HepG2 (cell line): ENCODE data around the gene CST4. TPM values are rescaled to one million over a fixed set of nuclear protein-coding genes. Genes with fewer than 3 reads are reported as not detected.

Experiments used
- ATAC-seq: fragments of 200-7000 bp; cut with Tn5 transposase; 3 replicates; pipeline ENCODE4 v1.9.1; 2020; ENCODE audit warnings: mild to moderate bottlenecking, moderate library complexity
- BruUV-seq: library from RNA; stranded (reverse); fragments of 400-500 nt; replicated peaks from 2 replicates; lab custom pipeline; 2021; lab: Mats Ljungman, UMichigan
- CTCF ChIA-PET: fragments of 300-600 bp; formaldehyde crosslinking; extraction: SDS; loops from one replicate; lab custom pipeline; 2021; ENCODE audit warnings: low total read pairs, inconsistent platforms, low intra/inter-chr PET ratio; lab: Yijun Ruan, JAX
- POLR2A ChIA-PET: fragments of 350-600 bp; sonication (Branson Sonifier 250); formaldehyde crosslinking; loops from one replicate; lab custom pipeline; 2020; ENCODE audit warnings: antibody characterized with exemption, inconsistent platforms; lab: Yijun Ruan, JAX
- DNase-seq: peaks from one replicate; pipeline ENCODE4 v3.0.0-alpha.2; 2015; ENCODE audit warnings: low spot score
- FAIRE-seq: peaks from 3 replicates; lab custom pipeline; 2011; peaks lifted over from hg19 to GRCh38; lab: Jason Lieb, UNC
- H2AFZ ChIP-seq: one replicate; pipeline ENCODE4 v1.6.1; 2011; ENCODE audit warnings: low read length, inconsistent platforms
- H3K27ac ChIP-seq: fragments of 300-600 bp; 3 replicates; pipeline ENCODE4 v1.8.0; 2011; ENCODE audit warnings: mixed run types, mild to moderate bottlenecking, mixed read lengths, low read length, inconsistent platforms; ENCODE audit not compliant: insufficient read depth; ENCODE audit errors: extremely low read length
- H3K27me3 ChIP-seq, 2 experiments: fragments of 200-600 bp in 1 of 2; 2 replicates in 1 of 2; 3 replicates in 1 of 2; pipeline versions ENCODE4 v1.6.0 to v1.8.0; 2011; ENCODE audit warnings: low read length in 2 of 2, mild to moderate bottlenecking in 2 of 2, moderate library complexity in 2 of 2, inconsistent platforms in 1 of 2; ENCODE audit not compliant: insufficient read depth in 2 of 2, control insufficient read depth in 1 of 2
- H3K36me3 ChIP-seq, 2 experiments: fragments of 200-600 bp in 1 of 2; replicated peaks in 1 of 2; 2 replicates in 1 of 2; 3 replicates in 1 of 2; pipeline versions ENCODE4 v1.5.1 to v1.8.0; 2011; ENCODE audit warnings: low read length in 2 of 2, inconsistent platforms in 1 of 2; ENCODE audit not compliant: insufficient read depth in 2 of 2, control insufficient read depth in 1 of 2
- H3K4me1 ChIP-seq: 2 replicates; pipeline ENCODE4 v1.5.1; 2012; ENCODE audit warnings: low read length, inconsistent platforms; ENCODE audit not compliant: insufficient read depth
- H3K4me2 ChIP-seq: 2 replicates; pipeline ENCODE4 v1.6.0; 2011; ENCODE audit warnings: low read depth, low read length, inconsistent platforms
- H3K4me3 ChIP-seq, 3 experiments: fragments of 200-600 bp in 1 of 3; sonication (generic), shearing (Covaris generic) in 1 of 3; replicated peaks in 1 of 3; 2 replicates each; pipeline ENCODE4 v1.5.1; 2011 to 2016; ENCODE audit warnings: low read length in 3 of 3, inconsistent platforms in 2 of 3, low read depth in 2 of 3, mild to moderate bottlenecking in 2 of 3, control low read depth in 1 of 3, mixed read lengths in 1 of 3; ENCODE audit not compliant: insufficient read depth in 1 of 3
- H3K79me2 ChIP-seq: one replicate; pipeline ENCODE4 v1.6.1; 2011; ENCODE audit warnings: low read length, inconsistent platforms; ENCODE audit not compliant: insufficient read depth
- H3K9ac ChIP-seq: 2 replicates; pipeline ENCODE4 v1.6.0; 2011; ENCODE audit warnings: mild to moderate bottlenecking, low read depth, low read length, inconsistent platforms; ENCODE audit not compliant: insufficient read depth
- H3K9me3 ChIP-seq: 2 replicates; pipeline ENCODE4 v1.5.1; 2012; ENCODE audit warnings: mild to moderate bottlenecking, low read length
- H4K20me1 ChIP-seq: 2 replicates; pipeline ENCODE4 v1.6.0; 2011; ENCODE audit warnings: inconsistent platforms, mild to moderate bottlenecking, low read length, moderate library complexity; ENCODE audit not compliant: insufficient read depth
- AGO2 ChIP-seq: fragments of 200-400 bp; formaldehyde crosslinking; optimal IDR thresholded peaks from 2 replicates; pipeline ENCODE3; 2017; ENCODE audit warnings: mild to moderate bottlenecking, low read depth, low read length, moderate library complexity
- CEBPB ChIP-seq: IDR thresholded peaks from 2 replicates; pipeline ENCODE4 v1.6.1; 2011; ENCODE audit warnings: low read depth, low read length, improper control_type of control experiment, borderline replicate concordance
- CEBPG ChIP-seq: IDR thresholded peaks from 2 replicates; pipeline ENCODE4 v1.6.1; 2016
- GFI1 ChIP-seq: sonication (generic); formaldehyde crosslinking; IDR thresholded peaks from 2 replicates; pipeline ENCODE4 v1.5.0; 2020; ENCODE audit warnings: missing genetic modification reagents, mild to moderate bottlenecking, borderline replicate concordance
- GZF1 ChIP-seq: sonication (generic); formaldehyde crosslinking; IDR thresholded peaks from 2 replicates; pipeline ENCODE4 v1.5.1; 2020; ENCODE audit warnings: mild to moderate bottlenecking, missing genetic modification reagents
- NFATC3 ChIP-seq: sonication (generic); formaldehyde crosslinking; IDR thresholded peaks from 2 replicates; pipeline ENCODE4 v1.5.1; 2020; ENCODE audit warnings: mild to moderate bottlenecking, missing genetic modification reagents
- SSRP1 ChIP-seq: IDR thresholded peaks from 2 replicates; pipeline ENCODE4 v1.6.1; 2016; ENCODE audit warnings: control low read depth
- WGBS: methylation state at CpG from one replicate; pipeline ENCODE4 v1.1.6; 2017; ENCODE audit warnings: low lambda C conversion rate; 5-methylcytosine and 5-hydroxymethylcytosine counted together
- in situ Hi-C: cut with HindIII; loops from 2 replicates; pipeline ENCODE4 v1.10.0; 2017; ENCODE audit warnings: low pct_unique_long_range_greater_than_20kb; ENCODE audit not compliant: extremely low pct_ligation_motif_present
- intact Hi-C: fragments of 100-400 bp; cut with micrococcal nuclease; formaldehyde crosslinking; loops from one replicate; pipeline ENCODE4 v1.10.0; 2022; ENCODE audit not compliant: unreplicated experiment
- polyA plus RNA-seq, 8 experiments: library from polyadenylated mRNA; depleted of rRNA in 3 of 8; stranded (reverse) in 7 of 8; unstranded in 1 of 8; fragments of >200 nt; fragmentation: Illumina TruSeq in 4 of 8; extraction: Trizol in 4 of 8; gene quantifications; 2 replicates each; pipeline versions ENCODE4 v1.2.1 to v1.2.3, GENCODE V29; 2011 to 2016; ENCODE audit warnings: low read depth in 4 of 8, missing spikeins in 1 of 8, mixed read lengths in 1 of 8; ENCODE audit not compliant: insufficient read depth in 1 of 8
- total RNA-seq, 5 experiments: library from RNA; depleted of rRNA; stranded (reverse); fragments of >200 nt; fragmentation: Illumina TruSeq; extraction: Trizol; gene quantifications; 2 replicates each; pipeline ENCODE4 v1.2.3, GENCODE V29; 2016; ENCODE audit warnings: low read depth in 1 of 5
- TF ChIP-seq, protein P1 (sequence below): sonication (generic); formaldehyde crosslinking; IDR thresholded peaks from 2 replicates; pipeline ENCODE4 v1.5.0; 2020; ENCODE audit warnings: mild to moderate bottlenecking, missing genetic modification reagents, moderate library complexity
- TF ChIP-seq, protein P2 (sequence below): sonication (generic); formaldehyde crosslinking; IDR thresholded peaks from 2 replicates; pipeline ENCODE4 v1.4.0; 2020; ENCODE audit warnings: mild to moderate bottlenecking, missing genetic modification reagents
- TF ChIP-seq, protein P3 (sequence below): sonication (generic); formaldehyde crosslinking; conservative IDR thresholded peaks from 2 replicates; pipeline ENCODE4 v1.5.0; 2020; ENCODE audit warnings: missing genetic modification reagents

The CST4 gene
- total and polyA plus RNA-seq, 2 of the 13 experiments (the other 11 are each of a cell fraction or from before 2014, with no cell fraction given) = not detected

DNA sequence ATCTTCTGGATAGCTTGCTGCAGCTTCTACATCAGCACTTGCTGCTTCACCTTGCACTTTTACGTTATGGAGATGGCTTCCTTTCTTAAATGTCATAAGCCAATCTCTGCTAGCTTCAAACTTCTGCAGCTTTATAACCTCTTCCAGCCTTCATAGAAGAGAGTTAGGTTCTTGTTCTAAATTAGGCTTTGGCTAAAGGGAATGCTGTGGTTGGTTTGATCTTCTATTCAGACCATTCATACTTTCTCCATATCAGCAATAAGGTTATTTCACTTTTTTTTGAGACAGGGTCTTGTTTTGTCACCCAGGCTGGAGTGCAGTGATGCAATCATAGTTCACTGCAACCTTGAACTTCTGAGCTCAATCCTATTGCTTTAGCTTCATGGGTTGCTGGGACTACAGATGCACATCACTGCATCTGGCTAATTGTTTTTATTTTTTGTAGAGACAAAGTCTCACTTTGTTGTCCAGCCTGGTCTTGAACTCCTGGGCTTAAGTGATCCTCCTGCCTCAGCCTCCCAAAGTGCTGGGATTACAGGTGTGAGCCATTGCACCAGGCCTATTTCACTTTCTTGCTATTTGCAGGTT, 38.9 kb downstream of the CST4 start (continued):
- TF ChIP-seq, protein P1, sequence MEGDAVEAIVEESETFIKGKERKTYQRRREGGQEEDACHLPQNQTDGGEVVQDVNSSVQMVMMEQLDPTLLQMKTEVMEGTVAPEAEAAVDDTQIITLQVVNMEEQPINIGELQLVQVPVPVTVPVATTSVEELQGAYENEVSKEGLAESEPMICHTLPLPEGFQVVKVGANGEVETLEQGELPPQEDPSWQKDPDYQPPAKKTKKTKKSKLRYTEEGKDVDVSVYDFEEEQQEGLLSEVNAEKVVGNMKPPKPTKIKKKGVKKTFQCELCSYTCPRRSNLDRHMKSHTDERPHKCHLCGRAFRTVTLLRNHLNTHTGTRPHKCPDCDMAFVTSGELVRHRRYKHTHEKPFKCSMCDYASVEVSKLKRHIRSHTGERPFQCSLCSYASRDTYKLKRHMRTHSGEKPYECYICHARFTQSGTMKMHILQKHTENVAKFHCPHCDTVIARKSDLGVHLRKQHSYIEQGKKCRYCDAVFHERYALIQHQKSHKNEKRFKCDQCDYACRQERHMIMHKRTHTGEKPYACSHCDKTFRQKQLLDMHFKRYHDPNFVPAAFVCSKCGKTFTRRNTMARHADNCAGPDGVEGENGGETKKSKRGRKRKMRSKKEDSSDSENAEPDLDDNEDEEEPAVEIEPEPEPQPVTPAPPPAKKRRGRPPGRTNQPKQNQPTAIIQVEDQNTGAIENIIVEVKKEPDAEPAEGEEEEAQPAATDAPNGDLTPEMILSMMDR (CRISPR knock-in tag) = no peak
- no peak for TF ChIP-seq NFATC3 (CRISPR knock-in tag)
- TF ChIP-seq SSRP1 = no peak
- TF ChIP-seq, protein P2, sequence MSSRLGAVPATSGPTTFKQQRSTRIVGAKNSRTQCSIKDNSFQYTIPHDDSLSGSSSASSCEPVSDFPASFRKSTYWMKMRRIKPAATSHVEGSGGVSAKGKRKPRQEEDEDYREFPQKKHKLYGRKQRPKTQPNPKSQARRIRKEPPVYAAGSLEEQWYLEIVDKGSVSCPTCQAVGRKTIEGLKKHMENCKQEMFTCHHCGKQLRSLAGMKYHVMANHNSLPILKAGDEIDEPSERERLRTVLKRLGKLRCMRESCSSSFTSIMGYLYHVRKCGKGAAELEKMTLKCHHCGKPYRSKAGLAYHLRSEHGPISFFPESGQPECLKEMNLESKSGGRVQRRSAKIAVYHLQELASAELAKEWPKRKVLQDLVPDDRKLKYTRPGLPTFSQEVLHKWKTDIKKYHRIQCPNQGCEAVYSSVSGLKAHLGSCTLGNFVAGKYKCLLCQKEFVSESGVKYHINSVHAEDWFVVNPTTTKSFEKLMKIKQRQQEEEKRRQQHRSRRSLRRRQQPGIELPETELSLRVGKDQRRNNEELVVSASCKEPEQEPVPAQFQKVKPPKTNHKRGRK (CRISPR knock-in tag) = no peak

DNA sequence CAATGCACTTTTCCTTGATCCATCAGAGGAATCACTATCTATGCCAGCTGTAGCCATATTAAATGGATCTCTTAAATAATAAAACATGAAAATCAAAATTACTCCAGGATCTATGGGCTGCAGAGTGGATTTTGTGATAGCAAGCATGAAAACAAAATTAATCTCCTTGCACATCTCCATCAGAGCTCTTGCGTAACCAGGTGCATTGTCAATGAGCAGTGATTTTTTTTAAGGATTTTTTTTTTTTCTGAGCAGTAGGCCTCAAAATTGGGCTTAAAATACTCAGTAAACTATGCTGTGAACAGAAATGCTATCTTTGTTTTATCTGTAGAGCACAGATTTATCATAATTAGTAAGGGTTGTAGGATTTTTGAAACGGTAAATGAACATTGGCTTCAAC, 39.6 kb downstream of the CST4 start:
- in situ Hi-C loops = no loop called here
- H3K9me3 ChIP-seq = no peaks in the 10 kb centered on the region
- H3K4me1 ChIP-seq = peaks cover 49% of the 10 kb centered on the region
- no peak overlapping the region for H3K4me3 ChIP-seq
- H2AFZ ChIP-seq = no peak overlapping the region
- TF ChIP-seq GZF1 = no peak
- TF ChIP-seq CEBPB = peak; percentile 84
- TF ChIP-seq, protein P3, sequence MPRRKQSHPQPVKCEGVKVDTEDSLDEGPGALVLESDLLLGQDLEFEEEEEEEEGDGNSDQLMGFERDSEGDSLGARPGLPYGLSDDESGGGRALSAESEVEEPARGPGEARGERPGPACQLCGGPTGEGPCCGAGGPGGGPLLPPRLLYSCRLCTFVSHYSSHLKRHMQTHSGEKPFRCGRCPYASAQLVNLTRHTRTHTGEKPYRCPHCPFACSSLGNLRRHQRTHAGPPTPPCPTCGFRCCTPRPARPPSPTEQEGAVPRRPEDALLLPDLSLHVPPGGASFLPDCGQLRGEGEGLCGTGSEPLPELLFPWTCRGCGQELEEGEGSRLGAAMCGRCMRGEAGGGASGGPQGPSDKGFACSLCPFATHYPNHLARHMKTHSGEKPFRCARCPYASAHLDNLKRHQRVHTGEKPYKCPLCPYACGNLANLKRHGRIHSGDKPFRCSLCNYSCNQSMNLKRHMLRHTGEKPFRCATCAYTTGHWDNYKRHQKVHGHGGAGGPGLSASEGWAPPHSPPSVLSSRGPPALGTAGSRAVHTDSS = no peak
- peak; percentile 83; the same call in 1 of the 2 replicates for TF ChIP-seq GFI1 (CRISPR knock-in tag)
- TF ChIP-seq AGO2 = no peak
- TF ChIP-seq CEBPG (CRISPR knock-in tag) = peak; percentile 57
- TF ChIP-seq, all 625 proteins: peak for 3
- Histone ChIP-seq H3K27ac (no peak overlapping the region), H3K4me2 (no peak overlapping the region), H3K9ac (no peak overlapping the region), H3K79me2 (no peaks in the 10 kb centered on the region), H4K20me1 (no peaks in the 10 kb centered on the region), H3K27me3 (no peaks in the 10 kb centered on the region), H3K36me3 (no peaks in the 10 kb centered on the region)
- ATAC-seq (no peak), FAIRE-seq (no peak), DNase-seq (no peak)
- ChIA-PET POLR2A (interaction anchor here (1.3 to 3.4 kb wide), 6 partner anchors 11 to 1220 kb away, joined by 4 to 82 read pairs (median 8); partner anchors contain the start of genes CST3 and NXT1), CTCF (no interaction called here)
- BruUV-seq = no TSS peak
- 73% methylated on average over 2 of the region's 2 CpGs for WGBS
- intact Hi-C loops = no loop called here
